HepG2 (cell line): ENCODE data around the gene ACACB. TPM values are rescaled to one million over a fixed set of nuclear protein-coding genes. Genes with fewer than 3 reads are reported as not detected.

Experiments
- FOSL1 ChIP-seq: sonication (generic); formaldehyde crosslinking; IDR thresholded peaks from 2 replicates; pipeline ENCODE4 v1.9.0; 2021; ENCODE audit warnings: missing genetic modification reagents, borderline replicate concordance
- HNRNPLL ChIP-seq: fragments of 200-400 bp; formaldehyde crosslinking; IDR thresholded peaks from 2 replicates; pipeline ENCODE4 v1.6.1; 2017; ENCODE audit warnings: mild to moderate bottlenecking, low read depth, low read length; ENCODE audit not compliant: poor library complexity, severe bottlenecking
- HOXA9 ChIP-seq: sonication (generic); formaldehyde crosslinking; IDR thresholded peaks from 2 replicates; pipeline ENCODE4 v1.8.1; 2022; ENCODE audit warnings: missing genetic modification reagents, mild to moderate bottlenecking, moderate library complexity, borderline replicate concordance
- HOXD1 ChIP-seq: sonication (generic); formaldehyde crosslinking; IDR thresholded peaks from 2 replicates; pipeline ENCODE4 v1.5.0; 2020; ENCODE audit warnings: missing genetic modification reagents
- MIER3 ChIP-seq: IDR thresholded peaks from 2 replicates; pipeline ENCODE4 v1.6.1; 2016; ENCODE audit warnings: missing compliant biosample characterization, borderline replicate concordance
- NFKBIZ ChIP-seq: IDR thresholded peaks from 2 replicates; pipeline ENCODE4 v1.6.1; 2018; ENCODE audit warnings: missing genetic modification reagents, missing compliant biosample characterization
- PBX3 ChIP-seq: sonication (generic); formaldehyde crosslinking; IDR thresholded peaks from 2 replicates; pipeline ENCODE4 v1.8.1; 2023; ENCODE audit warnings: missing genetic modification reagents, inconsistent platforms, borderline replicate concordance
- YEATS2 ChIP-seq: sonication (generic); formaldehyde crosslinking; IDR thresholded peaks from 2 replicates; pipeline ENCODE4 v1.4.0; 2020; ENCODE audit warnings: missing genetic modification reagents, borderline replicate concordance
- ZNF264 ChIP-seq: sonication (generic); formaldehyde crosslinking; IDR thresholded peaks from 2 replicates; pipeline ENCODE4 v1.4.0; 2020; ENCODE audit warnings: missing genetic modification reagents
- ZNF343 ChIP-seq: sonication (generic); formaldehyde crosslinking; IDR thresholded peaks from 2 replicates; pipeline ENCODE4 v1.4.0; 2020; ENCODE audit warnings: mild to moderate bottlenecking, missing genetic modification reagents
- ZNF615 ChIP-seq: sonication (generic); formaldehyde crosslinking; IDR thresholded peaks from 2 replicates; pipeline ENCODE4 v1.5.0; 2020; ENCODE audit warnings: mild to moderate bottlenecking, missing genetic modification reagents, borderline replicate concordance
- ZNF703 ChIP-seq: sonication (generic); formaldehyde crosslinking; IDR thresholded peaks from 2 replicates; pipeline ENCODE4 v1.5.1; 2020; ENCODE audit warnings: missing genetic modification reagents, mild to moderate bottlenecking, moderate library complexity, borderline replicate concordance
- ZSCAN31 ChIP-seq: sonication (generic); formaldehyde crosslinking; IDR thresholded peaks from 2 replicates; pipeline ENCODE4 v1.5.0; 2020; ENCODE audit warnings: low read depth, mild to moderate bottlenecking, missing genetic modification reagents
- polyA plus RNA-seq, 8 experiments: library from polyadenylated mRNA; depleted of rRNA in 3 of 8; stranded (reverse) in 7 of 8; unstranded in 1 of 8; fragments of >200 nt; fragmentation: Illumina TruSeq in 4 of 8; extraction: Trizol in 4 of 8; gene quantifications; 2 replicates each; pipeline versions ENCODE4 v1.2.1 to v1.2.3, GENCODE V29; 2011 to 2016; ENCODE audit warnings: low read depth in 4 of 8, missing spikeins in 1 of 8, mixed read lengths in 1 of 8; ENCODE audit not compliant: insufficient read depth in 1 of 8
- total RNA-seq, 5 experiments: library from RNA; depleted of rRNA; stranded (reverse); fragments of >200 nt; fragmentation: Illumina TruSeq; extraction: Trizol; gene quantifications; 2 replicates each; pipeline ENCODE4 v1.2.3, GENCODE V29; 2016; ENCODE audit warnings: low read depth in 1 of 5
- TF ChIP-seq, protein P1 (sequence below): sonication (generic); formaldehyde crosslinking; IDR thresholded peaks from 2 replicates; pipeline ENCODE4 v1.5.0; 2020; ENCODE audit warnings: mild to moderate bottlenecking, missing genetic modification reagents, borderline replicate concordance
- TF ChIP-seq, protein P2 (sequence below): sonication (generic); formaldehyde crosslinking; IDR thresholded peaks from 2 replicates; pipeline ENCODE4 v1.4.0; 2020; ENCODE audit warnings: mild to moderate bottlenecking, missing genetic modification reagents
- TF ChIP-seq, protein P3 (sequence below): sonication (generic); formaldehyde crosslinking; IDR thresholded peaks from 2 replicates; pipeline ENCODE4 v1.4.0; 2020; ENCODE audit warnings: missing genetic modification reagents; ENCODE audit errors: not compliant biosample characterization

The ACACB gene
- total and polyA plus RNA-seq, 2 of the 13 experiments (the other 11 are each of a cell fraction or from before 2014, with no cell fraction given), result 6.2 to 8.6 TPM

DNA sequence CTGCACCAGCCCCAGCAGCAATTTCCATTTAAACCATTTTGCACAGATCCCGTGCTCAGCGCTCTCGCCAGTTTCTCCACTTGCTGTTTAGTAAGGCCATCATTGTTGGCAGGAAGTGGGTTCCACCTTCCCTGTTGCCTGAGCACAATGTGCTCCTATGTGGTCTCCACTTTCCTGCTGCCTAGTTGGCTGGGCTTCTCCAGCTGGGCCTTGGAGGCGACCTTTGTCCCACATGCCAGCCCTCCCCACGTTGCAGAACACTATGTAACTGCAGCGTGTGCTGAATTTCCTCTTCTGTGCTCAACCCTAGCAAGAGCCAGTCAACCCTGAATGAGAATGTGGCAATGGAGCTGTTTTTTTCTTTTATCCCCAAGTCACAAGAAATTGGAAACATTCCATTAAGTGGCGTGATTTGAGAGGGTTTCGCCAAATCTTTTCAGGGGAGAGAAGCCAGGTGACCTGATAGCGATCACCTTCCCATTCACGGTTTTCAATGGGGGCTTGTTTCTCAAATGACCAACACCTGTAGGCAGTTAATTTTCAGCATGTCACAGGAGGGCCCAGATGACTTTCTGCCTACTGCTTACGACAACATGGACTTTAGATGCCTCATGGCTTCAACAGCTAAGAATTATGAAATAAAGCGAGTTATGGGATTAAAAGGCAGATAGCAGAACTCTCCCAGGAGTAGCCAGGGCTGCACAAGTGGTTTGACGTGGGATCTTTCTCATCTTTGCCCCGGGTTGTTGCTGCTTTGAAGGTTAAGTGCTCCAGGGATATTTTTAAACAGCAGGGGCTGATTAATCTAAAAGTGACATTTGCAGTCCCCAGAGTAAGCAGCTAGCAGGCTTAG, at the start of gene ACACB (continued):
- TF ChIP-seq, protein P1, sequence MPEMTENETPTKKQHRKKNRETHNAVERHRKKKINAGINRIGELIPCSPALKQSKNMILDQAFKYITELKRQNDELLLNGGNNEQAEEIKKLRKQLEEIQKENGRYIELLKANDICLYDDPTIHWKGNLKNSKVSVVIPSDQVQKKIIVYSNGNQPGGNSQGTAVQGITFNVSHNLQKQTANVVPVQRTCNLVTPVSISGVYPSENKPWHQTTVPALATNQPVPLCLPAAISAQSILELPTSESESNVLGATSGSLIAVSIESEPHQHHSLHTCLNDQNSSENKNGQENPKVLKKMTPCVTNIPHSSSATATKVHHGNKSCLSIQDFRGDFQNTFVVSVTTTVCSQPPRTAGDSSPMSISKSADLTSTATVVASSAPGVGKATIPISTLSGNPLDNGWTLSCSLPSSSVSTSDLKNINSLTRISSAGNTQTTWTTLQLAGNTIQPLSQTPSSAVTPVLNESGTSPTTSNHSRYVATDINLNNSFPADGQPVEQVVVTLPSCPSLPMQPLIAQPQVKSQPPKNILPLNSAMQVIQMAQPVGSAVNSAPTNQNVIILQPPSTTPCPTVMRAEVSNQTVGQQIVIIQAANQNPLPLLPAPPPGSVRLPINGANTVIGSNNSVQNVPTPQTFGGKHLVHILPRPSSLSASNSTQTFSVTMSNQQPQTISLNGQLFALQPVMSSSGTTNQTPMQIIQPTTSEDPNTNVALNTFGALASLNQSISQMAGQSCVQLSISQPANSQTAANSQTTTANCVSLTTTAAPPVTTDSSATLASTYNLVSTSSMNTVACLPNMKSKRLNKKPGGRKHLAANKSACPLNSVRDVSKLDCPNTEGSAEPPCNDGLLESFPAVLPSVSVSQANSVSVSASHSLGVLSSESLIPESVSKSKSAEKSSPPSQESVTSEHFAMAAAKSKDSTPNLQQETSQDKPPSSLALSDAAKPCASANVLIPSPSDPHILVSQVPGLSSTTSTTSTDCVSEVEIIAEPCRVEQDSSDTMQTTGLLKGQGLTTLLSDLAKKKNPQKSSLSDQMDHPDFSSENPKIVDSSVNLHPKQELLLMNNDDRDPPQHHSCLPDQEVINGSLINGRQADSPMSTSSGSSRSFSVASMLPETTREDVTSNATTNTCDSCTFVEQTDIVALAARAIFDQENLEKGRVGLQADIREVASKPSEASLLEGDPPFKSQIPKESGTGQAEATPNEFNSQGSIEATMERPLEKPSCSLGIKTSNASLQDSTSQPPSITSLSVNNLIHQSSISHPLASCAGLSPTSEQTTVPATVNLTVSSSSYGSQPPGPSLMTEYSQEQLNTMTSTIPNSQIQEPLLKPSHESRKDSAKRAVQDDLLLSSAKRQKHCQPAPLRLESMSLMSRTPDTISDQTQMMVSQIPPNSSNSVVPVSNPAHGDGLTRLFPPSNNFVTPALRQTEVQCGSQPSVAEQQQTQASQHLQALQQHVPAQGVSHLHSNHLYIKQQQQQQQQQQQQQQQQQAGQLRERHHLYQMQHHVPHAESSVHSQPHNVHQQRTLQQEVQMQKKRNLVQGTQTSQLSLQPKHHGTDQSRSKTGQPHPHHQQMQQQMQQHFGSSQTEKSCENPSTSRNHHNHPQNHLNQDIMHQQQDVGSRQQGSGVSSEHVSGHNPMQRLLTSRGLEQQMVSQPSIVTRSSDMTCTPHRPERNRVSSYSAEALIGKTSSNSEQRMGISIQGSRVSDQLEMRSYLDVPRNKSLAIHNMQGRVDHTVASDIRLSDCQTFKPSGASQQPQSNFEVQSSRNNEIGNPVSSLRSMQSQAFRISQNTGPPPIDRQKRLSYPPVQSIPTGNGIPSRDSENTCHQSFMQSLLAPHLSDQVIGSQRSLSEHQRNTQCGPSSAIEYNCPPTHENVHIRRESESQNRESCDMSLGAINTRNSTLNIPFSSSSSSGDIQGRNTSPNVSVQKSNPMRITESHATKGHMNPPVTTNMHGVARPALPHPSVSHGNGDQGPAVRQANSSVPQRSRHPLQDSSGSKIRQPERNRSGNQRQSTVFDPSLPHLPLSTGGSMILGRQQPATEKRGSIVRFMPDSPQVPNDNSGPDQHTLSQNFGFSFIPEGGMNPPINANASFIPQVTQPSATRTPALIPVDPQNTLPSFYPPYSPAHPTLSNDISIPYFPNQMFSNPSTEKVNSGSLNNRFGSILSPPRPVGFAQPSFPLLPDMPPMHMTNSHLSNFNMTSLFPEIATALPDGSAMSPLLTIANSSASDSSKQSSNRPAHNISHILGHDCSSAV (CRISPR knock-in tag), result no peak
- TF ChIP-seq NFKBIZ (CRISPR knock-in tag) (no peak; the same call in 1 of the 2 replicates), FOSL1 (CRISPR knock-in tag) (no peak), ZNF703 (CRISPR knock-in tag) (no peak), PBX3 (CRISPR knock-in tag) (no peak), HNRNPLL (no peak), ZSCAN31 (CRISPR knock-in tag) (peak; percentile 47; the same call in 1 of the 2 replicates), YEATS2 (CRISPR knock-in tag) (peak; percentile 67; the same call in 1 of the 2 replicates), MIER3 (no peak), HOXA9 (CRISPR knock-in tag) (no peak), ZNF343 (CRISPR knock-in tag) (no peak), ZNF615 (CRISPR knock-in tag) (no peak), ZNF264 (no peak), HOXD1 (CRISPR knock-in tag) (no peak)
- TF ChIP-seq, protein P2, sequence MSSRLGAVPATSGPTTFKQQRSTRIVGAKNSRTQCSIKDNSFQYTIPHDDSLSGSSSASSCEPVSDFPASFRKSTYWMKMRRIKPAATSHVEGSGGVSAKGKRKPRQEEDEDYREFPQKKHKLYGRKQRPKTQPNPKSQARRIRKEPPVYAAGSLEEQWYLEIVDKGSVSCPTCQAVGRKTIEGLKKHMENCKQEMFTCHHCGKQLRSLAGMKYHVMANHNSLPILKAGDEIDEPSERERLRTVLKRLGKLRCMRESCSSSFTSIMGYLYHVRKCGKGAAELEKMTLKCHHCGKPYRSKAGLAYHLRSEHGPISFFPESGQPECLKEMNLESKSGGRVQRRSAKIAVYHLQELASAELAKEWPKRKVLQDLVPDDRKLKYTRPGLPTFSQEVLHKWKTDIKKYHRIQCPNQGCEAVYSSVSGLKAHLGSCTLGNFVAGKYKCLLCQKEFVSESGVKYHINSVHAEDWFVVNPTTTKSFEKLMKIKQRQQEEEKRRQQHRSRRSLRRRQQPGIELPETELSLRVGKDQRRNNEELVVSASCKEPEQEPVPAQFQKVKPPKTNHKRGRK (CRISPR knock-in tag), result no peak
- TF ChIP-seq, protein P3, sequence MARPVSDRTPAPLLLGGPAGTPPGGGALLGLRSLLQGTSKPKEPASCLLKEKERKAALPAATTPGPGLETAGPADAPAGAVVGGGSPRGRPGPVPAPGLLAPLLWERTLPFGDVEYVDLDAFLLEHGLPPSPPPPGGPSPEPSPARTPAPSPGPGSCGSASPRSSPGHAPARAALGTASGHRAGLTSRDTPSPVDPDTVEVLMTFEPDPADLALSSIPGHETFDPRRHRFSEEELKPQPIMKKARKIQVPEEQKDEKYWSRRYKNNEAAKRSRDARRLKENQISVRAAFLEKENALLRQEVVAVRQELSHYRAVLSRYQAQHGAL (CRISPR knock-in tag), result no peak
